Fibroblast of the aortic adventitia (primary cell): ENCODE measurements around the gene C20orf144. TPM values are rescaled to one million over a fixed set of nuclear protein-coding genes. Genes with fewer than 3 reads are reported as not detected.
A peak's percentile ranks its signal among the peaks of the same experiment; 100 is the strongest.

ENCODE experiments used
- DNase-seq: peaks from one replicate; pipeline ENCODE4 v3.0.0-alpha.2; 2010; ENCODE audit warnings: low read depth
- H3K4me3 ChIP-seq: 2 replicates; pipeline ENCODE4 v1.5.1; 2011; ENCODE audit warnings: low read depth, mild to moderate bottlenecking, control low read depth, low read length, moderate library complexity
- total RNA-seq: library from RNA; depleted of rRNA; stranded (reverse); fragments of >200 nt; gene quantifications from 2 replicates; pipeline ENCODE4 v1.2.3, GENCODE V29; 2012; ENCODE audit warnings: low replicate concordance
- TF ChIP-seq, protein P1 (sequence below): IDR thresholded peaks from 2 replicates; pipeline ENCODE4 v1.5.1; 2011; ENCODE audit warnings: mild to moderate bottlenecking, low read length, control low read depth, inconsistent platforms; ENCODE audit not compliant: insufficient read depth

Gene C20orf144
- total RNA-seq, 1 donor = 0.18 TPM

DNA sequence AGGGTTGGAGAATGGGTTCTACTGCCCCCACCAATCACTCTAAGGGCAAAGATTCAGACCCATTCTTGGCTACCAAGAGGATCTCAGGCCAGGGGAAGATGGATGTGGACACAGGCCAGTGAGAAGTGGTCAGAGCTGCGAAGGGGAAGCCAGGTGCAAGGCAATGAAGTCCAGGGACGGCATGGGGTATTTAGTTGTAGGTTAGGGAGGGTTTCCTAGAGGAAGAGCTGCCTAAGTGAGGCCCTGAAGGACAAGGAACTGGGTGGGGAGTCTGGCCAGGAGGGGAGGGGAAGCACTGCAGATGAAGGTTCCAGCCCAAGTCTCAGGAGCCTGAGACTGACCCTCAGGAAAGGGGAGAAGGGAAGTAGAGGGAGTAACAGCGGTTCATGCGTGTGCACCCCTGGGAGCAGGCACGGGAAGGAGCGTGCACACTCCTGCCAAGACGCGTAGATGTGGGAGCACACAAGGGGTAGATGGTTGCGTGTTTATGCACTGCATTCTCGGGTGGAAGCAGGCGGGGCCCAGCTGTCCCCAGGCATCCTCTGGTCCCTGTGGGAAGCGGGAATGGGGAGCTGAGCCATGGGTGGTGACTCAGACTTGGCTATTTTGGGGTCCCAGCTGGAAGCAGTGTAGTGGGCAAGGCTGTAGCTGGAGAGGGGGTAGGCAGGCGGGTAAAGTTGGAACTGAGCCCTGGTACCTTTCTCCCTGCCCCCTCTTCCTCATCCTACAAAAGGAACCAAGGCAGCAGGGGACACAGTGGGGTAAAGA, 7.9 kb downstream of the C20orf144 start:
- no peak overlapping the region for H3K4me3 ChIP-seq
- TF ChIP-seq, protein P1, sequence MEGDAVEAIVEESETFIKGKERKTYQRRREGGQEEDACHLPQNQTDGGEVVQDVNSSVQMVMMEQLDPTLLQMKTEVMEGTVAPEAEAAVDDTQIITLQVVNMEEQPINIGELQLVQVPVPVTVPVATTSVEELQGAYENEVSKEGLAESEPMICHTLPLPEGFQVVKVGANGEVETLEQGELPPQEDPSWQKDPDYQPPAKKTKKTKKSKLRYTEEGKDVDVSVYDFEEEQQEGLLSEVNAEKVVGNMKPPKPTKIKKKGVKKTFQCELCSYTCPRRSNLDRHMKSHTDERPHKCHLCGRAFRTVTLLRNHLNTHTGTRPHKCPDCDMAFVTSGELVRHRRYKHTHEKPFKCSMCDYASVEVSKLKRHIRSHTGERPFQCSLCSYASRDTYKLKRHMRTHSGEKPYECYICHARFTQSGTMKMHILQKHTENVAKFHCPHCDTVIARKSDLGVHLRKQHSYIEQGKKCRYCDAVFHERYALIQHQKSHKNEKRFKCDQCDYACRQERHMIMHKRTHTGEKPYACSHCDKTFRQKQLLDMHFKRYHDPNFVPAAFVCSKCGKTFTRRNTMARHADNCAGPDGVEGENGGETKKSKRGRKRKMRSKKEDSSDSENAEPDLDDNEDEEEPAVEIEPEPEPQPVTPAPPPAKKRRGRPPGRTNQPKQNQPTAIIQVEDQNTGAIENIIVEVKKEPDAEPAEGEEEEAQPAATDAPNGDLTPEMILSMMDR = no peak
- no peak for DNase-seq

DNA sequence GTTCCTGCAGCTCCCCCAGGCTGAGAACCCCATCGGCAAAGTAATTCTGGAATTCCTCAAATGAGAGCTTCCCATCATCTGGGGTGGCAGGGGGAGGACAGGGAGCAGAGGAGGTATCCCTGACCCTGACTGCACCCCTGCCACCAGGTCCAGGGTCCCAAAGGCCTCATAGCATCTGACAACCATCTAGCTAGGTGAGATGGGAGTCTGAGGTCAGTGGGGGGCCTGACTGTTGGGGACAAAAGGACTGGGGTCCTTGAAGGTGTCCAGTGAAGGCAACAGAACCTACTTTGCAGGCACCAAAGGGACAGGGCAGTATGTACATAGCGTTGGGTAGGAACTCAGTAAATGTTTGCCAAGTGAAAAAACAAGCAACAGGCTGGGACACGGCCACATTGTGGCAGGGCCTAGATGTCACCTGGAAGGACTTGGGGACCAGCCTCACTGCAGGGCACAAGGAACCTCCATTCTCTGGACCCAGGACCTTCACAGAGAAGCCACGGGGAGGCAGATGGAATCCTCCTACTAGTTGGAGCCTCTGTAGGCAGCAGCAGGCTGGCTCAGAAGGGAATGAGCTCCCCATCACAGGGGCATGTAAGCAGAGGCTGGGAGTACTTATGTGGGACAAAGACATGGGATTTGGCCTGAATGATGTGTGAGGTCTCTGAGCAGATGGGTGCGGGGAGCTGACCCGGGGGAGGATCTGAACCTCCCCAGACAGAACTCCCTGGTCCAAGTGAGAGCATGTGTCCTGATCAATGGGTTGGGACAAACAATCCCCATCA, 8.8 kb downstream of the C20orf144 start:
- TF ChIP-seq, protein P1 = no peak
- H3K4me3 ChIP-seq = no peak overlapping the region
- DNase-seq = no peak

DNA sequence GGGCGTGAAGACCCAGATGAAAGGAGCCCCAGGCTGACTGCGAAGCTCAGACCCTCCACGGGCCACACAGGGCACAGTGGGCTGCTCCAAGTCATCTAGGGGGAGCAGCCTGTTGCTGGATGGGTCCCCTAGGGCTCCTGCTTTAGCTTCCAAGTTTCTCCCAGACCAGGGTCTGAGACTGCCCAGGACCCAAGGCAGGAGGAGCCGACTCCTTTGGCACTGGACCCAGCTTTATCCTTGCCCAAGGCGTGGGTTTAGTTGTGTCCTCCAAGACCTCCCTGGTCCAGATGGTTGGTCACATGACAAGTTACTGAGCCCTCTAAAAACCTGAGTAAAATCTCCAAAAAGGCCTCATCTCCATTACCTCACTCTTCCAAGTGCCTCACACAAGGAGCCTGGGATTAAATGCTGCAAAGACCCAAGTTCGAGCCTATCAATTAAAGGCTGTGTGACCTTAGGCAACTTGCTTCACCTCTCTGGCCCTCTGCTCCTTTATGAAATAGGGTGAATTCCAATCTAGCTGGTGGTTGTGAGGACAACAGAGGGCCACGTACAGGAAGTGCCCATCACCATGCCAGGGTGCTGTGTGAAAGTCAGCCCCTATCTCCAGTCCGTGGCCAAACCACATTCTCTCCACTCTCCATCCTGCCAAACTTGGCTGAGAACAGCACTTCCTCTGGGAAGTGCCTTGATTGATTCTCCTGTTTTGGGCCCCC, 9.6 kb downstream of the C20orf144 start:
- TF ChIP-seq, protein P1 = no peak
- DNase-seq = no peak
- no peak overlapping the region for H3K4me3 ChIP-seq

DNA sequence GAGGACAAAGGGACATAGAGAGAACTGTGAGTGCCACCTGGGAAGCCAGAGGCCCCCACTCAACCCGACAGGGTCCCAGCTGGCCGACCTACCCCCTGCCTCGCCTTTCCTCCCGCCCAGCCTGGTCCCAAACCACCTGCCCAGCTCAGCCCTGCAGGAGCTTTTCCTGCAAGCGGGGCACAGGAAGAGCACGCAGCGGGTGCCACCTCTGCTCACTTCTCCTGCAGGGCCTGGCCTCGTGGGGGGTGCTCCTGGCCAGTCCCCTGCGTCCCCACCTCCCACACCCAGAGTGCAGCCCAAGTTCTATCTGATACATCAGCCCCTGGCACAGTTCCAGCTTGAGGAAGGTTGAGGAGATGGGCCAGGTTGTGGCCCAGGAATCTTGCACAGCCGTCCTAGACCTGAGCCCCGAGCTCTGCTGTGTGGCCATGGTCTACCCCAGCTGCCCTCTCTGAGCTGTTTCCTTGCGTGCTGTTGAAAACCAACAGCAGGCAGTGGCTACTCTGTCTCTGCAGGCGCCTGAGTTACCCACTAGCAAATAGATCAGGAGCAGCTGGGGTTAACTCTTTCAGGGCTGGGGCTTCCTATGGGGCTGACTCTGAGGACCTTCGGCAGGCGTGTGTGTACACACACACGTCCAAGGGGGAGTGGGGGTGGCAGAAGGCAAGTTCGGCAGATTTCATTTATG, 10.4 kb downstream of the C20orf144 start:
- TF ChIP-seq, protein P1 = no peak
- DNase-seq = no peak
- H3K4me3 ChIP-seq = peak overlapping the region; percentile 79

DNA sequence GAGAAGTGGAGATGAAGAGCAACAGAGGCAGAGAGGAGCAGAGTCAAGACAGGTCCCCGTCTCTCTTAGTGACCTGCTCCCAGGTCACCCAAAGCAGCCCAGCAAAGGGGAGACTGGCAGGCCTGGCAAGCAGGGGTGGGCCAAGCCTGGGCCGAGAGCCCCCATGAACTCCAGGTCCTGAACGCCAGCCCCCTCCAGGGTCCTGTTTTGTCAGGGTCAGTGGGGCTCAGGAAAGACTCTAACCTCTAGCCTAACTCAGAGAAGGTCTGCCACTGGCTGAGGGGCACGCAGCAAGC, 10.9 kb downstream of the C20orf144 start:
- H3K4me3 ChIP-seq = peak overlapping the region; percentile 79
- DNase-seq = no peak
- TF ChIP-seq, protein P1 = no peak
